Right hindlimb (tissue), 1 donor: Measurements from ENCODE around the gene ULBP1.
"Not testable (repeated sequence)": the region's sequence is repeated elsewhere in the genome, so short reads cannot be mapped to it uniquely, and the experiment has no call there.

ENCODE experiments used
- DNase-seq: peaks from one replicate; pipeline ENCODE4 v3.0.0-alpha.2; 2018

ULBP1 gene

GRCh38 chr6:149978610-149979009 is 14.9 kb downstream of the ULBP1 start:
- no peak for DNase-seq

GRCh38 chr6:149979293-149979692 is 15.6 kb downstream of the ULBP1 start:
- DNase-seq, result no peak

GRCh38 chr6:149983145-149983544 is 19.4 kb downstream of the ULBP1 start:
- no peak for DNase-seq

- no peak for DNase-seq
These were observed 21.0 kb downstream of the ULBP1 start for GRCh38 chr6:149984773-149985172.

- DNase-seq, result no peak
These were observed 21.8 kb downstream of the ULBP1 start for GRCh38 chr6:149985481-149985937.

GRCh38 chr6:149987602-149988107 is 23.9 kb downstream of the ULBP1 start:
- DNase-seq, result no peak

GRCh38 chr6:149988550-149989346 is 25.0 kb downstream of the ULBP1 start:
- no peak for DNase-seq

GRCh38 chr6:149990212-149990660 is 26.5 kb downstream of the ULBP1 start:
- DNase-seq, result no peak

GRCh38 chr6:149990661-149991471 is 27.1 kb downstream of the ULBP1 start:
- no peak for DNase-seq

- not testable (repeated sequence) for DNase-seq
These were observed 27.7 kb downstream of the ULBP1 start for GRCh38 chr6:149991472-149991795.

GRCh38 chr6:149991838-149992237 is 28.1 kb downstream of the ULBP1 start:
- no peak for DNase-seq

GRCh38 chr6:149995235-149995750 is 31.6 kb downstream of the ULBP1 start:
- DNase-seq, result no peak

GRCh38 chr6:149995971-149996370 is 32.2 kb downstream of the ULBP1 start:
- DNase-seq, result no peak

- DNase-seq, result no peak
These were observed 35.9 kb downstream of the ULBP1 start for GRCh38 chr6:149999636-150000035.

GRCh38 chr6:150001295-150002008 is 37.7 kb downstream of the ULBP1 start:
- no peak for DNase-seq

GRCh38 chr6:150002710-150003109 is 39.0 kb downstream of the ULBP1 start:
- DNase-seq, result no peak

- DNase-seq, result not testable (repeated sequence)
These were observed 39.9 kb downstream of the ULBP1 start for GRCh38 chr6:150003599-150003998.

- no peak for DNase-seq
These were observed 40.5 kb downstream of the ULBP1 start for GRCh38 chr6:150004101-150004782.

GRCh38 chr6:150004783-150005717 is 41.3 kb downstream of the ULBP1 start:
- peak; percentile 97 for DNase-seq

GRCh38 chr6:150005761-150006651 is 42.3 kb downstream of the ULBP1 start:
- peak; percentile 17 for DNase-seq
